Fibroblast of skin of abdomen (primary cell): ENCODE data around the gene PHF20.
"Not testable (repeated sequence)": the region's sequence is repeated elsewhere in the genome, so short reads cannot be mapped to it uniquely, and the experiment has no call there.

Experiments
- DNase-seq: peaks from one replicate; pipeline ENCODE4 v3.0.0-alpha.2; 2013

The PHF20 gene

DNA sequence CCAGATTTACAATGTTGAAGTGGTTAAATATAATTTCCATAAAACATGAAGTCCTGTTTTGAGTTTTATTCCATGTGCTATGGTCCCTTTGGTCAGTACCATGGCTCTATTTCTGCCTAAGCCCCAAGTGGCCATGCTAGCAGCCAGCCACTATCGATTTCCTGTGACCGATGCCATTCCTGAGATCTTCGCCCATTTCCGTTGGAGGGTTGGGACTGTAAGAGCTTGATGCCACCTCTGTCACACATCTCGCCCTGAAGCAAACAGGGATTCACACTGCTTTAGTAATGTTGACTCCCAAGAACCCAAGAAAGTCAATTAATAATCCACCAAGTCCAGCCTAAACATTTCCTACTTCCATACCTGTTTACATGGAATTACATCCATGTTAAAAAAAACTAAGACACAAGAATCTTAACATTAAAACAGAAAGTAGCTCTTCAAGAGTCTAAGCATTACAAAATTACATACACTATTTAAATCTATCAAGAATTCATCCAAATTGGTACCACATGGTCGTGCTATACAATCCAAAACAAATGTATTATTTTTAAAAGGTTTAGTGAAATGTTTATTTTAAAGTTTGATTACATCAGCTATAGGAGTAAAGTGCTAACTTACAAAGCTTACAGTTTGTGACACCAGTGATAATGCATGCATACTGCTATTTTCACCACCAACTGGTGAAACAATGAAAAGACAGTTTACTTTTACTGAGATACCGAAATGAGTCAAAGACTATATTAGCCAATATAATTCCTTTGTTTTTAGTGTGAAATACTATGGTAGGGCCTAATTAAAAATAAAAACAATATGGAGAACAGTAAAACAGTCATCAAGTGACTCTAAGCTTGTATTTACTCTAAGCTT is 32.3 kb upstream of the PHF20 start:
- DNase-seq = peak; percentile 53

GRCh38 chr20:35741892-35742740 is 29.7 kb upstream of the PHF20 start, which contains the start of gene RBM39:
TSS of gene RBM39 (minus strand) at chr20:35742260. CDS start at chr20:35740874, 1,386 bp downstream.
- DNase-seq = peak; percentile 100

DNA sequence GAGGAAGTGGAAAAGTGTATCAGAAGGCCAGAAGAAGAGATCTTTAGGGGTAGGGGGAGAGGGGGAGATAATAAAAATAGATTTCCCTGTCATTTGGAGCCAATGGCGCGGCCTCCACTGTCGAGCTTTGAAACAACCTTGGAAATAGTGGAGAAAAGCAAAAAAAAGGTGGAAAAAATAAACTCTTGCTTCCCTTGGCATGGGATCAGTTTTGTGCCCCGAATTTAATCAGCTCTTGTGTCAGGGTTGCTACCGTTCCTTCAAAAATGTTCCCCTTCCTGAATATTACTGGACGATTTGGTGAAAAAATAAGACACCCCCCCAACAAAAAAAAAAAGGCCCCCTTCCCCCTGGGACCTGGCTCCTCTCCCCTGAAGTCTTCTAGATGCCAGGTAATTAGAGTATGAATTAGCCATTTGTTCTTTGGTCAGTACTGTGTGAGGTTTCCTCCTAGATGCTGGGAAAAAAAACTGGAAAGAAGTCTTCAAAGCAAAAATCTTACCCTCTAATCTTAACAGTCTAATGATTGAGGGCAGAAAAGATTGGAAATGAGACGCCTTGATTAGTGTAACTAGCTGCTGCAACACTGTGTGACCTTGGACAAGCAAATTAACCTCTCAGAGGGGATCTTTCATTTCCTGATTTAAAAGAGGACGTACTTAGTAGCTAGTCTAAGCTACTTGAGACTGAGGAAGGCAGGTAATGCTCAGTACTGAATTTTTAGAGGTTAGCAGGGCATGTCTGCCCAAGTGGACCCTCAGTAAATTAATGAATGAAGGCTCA is 28.9 kb upstream of the PHF20 start:
- no peak for DNase-seq

GRCh38 chr20:35743693-35744491 is 27.9 kb upstream of the PHF20 start:
- DNase-seq = no peak

- DNase-seq = not testable (repeated sequence)
Measured at GRCh38 chr20:35744492-35744841, 27.3 kb upstream of the PHF20 start.

GRCh38 chr20:35750611-35751010 is 21.2 kb upstream of the PHF20 start:
- no peak for DNase-seq

- DNase-seq = no peak
Measured at GRCh38 chr20:35756404-35756803, 15.4 kb upstream of the PHF20 start.

DNA sequence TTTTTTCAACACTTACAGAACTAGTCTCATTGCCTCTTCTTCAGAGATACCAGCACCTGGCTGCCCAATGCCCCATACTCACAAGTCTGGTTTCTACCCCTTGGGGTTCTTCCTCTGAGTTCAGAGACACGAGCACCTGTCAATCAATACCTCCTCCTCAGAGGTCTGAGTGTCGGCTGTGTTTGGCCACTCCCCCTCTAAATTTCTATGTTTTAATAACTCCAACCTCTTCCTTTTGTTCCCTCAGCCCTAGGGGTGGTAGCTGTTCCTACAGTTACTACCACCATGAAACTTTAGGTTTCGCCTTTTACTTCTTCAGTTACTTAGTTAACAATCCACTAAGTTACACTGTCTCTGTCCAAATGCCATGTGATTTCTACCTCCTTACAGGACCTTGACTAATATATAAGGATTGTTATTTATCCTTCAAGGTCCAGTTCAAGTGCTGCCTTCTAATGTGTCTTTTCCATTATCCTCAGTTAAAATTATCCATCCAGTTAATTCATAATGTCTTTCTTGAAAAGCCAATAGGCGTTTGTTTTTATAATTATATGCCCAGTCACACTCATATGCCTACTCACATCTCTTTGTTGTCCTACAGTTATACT is 14.6 kb upstream of the PHF20 start:
- no peak for DNase-seq

- DNase-seq = not testable (repeated sequence)
Measured at GRCh38 chr20:35761548-35761947, 10.3 kb upstream of the PHF20 start.

DNA sequence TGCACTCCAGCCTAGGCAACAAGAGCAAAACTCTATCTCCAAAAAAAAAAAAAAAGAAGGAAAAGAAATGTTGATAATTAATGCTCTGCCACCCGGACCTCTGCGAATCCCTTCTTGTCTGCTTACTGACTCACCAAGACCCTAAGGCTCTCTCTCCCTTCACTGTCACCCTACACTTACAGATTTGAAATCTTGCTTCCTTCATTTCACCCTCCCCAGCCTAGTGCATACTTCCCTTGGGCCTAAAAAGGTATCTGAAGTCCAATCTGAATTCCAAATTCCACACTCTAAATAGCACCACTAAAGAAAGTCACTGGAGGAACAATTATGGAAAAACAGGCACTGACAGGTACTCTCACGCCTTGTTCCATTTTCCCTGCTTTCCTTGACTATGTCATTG is 9.4 kb upstream of the PHF20 start:
- no peak for DNase-seq

- DNase-seq = not testable (repeated sequence)
Measured at GRCh38 chr20:35764936-35765335, 6.9 kb upstream of the PHF20 start.

GRCh38 chr20:35766843-35767242 is 5.0 kb upstream of the PHF20 start:
- no peak for DNase-seq

GRCh38 chr20:35767683-35768481 is 3.9 kb upstream of the PHF20 start:
- DNase-seq = no peak

DNA sequence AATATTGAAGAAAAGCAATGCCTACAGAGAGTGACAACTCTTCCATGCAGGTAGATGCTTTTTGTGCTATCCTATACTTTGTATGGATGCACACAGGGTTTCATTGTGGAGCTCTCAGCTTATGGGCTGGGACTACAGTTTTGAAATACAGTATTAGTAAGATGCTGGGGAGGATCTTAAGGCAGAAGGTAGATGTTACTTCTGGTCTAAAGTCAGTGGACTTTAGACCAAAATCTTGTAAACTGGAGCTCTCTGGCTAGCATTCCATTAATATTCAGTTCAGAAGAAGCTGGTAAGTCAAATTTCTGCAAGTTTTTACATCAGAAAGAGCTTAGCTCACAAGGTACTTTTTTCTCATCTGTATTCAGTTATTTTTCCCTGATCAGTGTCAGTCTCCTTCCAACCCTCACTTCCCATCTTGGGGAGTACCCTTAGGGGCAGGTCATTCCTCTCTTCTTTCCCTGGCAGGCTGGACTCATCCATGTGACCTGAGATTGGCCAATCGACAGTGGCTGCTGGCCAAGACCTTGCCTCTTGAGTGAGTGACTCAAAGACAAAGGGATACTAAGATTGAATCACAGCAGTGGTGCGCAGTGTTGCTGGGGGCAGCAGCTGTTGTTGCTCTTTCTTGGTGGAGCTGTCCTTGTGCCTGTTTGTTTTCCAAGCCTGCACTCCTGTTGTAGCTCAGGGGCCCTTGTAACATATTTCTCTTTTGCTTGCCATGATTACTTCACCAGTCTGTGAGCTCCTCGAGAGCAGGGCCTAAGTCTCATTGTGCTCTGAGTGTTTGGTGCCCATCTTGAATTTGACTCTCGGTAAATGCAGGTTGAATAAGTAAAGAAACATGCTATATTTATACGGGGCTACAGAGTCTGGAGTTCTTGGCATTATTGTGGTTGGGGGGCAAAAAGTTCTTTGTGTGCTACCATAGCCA is 2.8 kb upstream of the PHF20 start:
- DNase-seq = peak; percentile 95

- no peak for DNase-seq
Measured at GRCh38 chr20:35771367-35771688, 487 bp upstream of the PHF20 start.

DNA sequence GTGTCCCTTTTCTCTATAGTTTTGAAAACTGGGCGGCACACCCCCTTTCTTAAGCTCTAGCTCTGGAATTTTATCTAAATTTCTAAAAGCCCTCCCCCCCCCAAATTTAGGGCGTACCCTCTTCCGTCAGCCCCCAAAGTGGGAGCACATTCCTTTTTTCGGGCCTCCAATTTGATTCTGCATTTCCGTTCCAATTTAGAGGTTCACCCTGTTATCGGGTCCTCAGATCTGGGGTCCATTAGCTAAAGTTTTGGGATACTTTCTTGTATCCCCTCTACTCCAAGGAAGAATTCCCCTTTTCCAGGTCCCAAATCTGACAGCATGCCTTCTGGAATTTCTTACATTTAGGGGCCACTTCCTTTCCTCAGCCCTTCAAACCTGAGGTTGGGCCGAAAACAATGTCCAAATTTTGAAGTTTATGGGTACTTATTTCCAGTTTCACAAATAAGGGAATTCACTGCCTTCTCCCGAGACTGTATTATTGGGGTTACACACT is 796 bp downstream of the PHF20 start:
- no peak for DNase-seq

- no peak for DNase-seq
Measured at GRCh38 chr20:35773154-35773751, 1.4 kb downstream of the PHF20 start.

- no peak for DNase-seq
Measured at GRCh38 chr20:35774391-35774790, 2.6 kb downstream of the PHF20 start.

DNA sequence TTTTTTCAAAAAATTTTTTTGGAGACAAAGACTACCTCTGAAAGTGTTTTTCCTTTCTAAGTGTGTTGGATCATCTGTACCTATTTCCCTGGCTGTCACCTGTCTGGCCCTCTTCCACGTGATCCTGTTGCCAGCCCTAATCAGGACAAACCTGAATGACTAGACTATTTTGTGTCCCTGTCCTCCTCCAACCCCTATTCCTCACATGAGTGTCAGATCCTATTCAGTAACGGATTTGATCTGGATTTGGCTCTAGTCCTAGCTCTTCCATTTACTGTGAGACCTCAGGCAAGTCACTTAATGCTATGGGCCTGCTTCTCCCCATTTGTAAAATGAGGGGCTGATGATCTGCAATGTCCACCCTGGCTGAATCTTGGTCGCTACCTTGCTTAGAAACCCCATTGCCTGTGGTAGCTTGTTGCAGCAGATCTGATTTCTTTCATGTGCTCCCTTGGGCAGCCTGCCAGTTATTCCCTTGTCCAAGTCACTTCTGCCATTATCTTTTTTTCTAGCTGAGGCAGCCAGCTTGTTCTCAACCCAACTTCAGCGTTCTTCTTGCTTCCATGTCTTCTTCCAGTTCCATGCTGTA is 4.8 kb downstream of the PHF20 start:
- DNase-seq = no peak
